ENCODE data around the gene GALNT7.
"Not testable (repeated sequence)": the region's sequence is repeated elsewhere in the genome, so short reads cannot be mapped to it uniquely, and the experiment has no call there.

The GALNT7 gene

GRCh38 chr4:173167758-173168395, 734 bp upstream of the GALNT7 start:
- DNase-seq: peak; percentile 68

DNA sequence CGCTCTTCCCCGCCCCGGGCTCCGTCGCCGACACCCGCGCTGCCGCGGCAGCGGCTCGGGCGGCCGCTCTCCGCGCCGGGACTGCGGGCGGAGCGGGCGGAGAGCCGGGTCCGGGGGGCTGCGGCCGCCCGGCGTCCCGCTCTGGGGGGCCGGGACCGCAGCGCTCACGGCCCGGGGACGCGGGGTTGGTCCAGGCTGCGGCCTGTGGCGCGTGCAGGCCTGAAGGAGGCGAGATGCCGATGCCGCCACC, 492 bp downstream of the GALNT7 start:
- no peak for DNase-seq

DNA sequence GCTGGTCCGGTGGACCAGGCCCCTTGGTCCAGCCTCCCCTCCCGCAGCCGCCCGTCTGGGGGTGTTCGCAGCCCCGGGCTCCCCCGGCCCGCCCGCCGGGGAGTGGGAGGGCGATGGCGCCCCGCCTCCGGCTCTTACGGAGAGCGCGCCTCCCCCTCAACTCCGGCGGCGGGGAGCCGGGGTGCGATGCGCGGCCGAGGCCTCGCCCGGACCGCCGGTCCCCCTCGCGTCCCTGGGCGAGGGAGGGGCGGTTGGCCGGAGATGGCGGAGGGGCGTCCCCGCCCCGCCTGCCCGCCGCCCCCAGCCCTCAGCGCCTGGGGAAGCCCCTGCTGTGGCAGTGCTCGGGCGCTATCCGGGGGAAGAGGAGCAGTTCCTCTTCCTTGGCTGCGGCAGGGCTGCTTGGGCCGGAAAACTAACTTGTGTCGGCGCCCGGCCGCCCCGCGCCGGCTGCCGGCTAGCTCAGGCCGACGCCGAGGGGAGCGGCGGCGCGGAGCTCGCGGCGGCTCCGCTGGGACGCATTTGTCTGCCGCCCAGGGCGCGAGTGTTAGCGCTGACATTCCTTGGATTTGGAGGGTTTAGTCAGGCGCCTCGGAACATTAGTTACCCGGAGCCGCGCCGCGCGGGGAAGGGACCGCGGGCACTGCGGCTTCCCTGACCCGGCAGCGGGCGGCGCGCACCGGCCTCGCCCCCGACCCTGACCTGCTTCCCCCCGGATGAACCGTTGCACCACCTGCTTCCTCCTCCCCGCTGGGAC, 994 bp downstream of the GALNT7 start:
- peak; percentile 79 for DNase-seq

DNA sequence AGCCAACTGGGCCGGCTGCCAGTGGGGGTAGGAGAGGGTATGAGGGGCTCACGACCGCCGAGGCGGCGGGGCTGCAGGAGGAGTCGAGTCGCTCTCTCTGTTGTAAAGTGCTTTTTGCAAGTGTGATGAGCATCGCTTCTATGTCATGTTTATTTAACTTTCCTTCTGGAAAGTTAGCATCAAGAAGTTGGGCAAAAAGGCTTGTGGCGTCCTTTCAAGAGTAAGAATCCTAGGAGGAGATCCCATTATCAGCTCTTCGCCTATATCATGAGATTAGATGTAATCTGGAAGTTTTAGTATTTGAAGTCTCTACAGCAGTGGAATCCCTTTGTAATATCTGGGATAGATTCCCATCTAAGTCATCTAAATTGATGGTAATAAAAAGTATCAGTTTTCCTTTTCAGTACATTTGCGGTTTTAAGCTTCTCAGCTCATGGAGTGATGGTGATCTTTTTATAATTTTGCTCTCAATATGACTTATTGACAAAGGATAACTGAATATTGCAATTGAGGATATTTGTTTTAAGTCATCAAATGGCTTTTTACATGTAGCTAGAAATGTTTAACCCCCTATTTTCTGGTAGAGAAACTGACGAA, 1.7 kb downstream of the GALNT7 start:
- no peak for DNase-seq

DNA sequence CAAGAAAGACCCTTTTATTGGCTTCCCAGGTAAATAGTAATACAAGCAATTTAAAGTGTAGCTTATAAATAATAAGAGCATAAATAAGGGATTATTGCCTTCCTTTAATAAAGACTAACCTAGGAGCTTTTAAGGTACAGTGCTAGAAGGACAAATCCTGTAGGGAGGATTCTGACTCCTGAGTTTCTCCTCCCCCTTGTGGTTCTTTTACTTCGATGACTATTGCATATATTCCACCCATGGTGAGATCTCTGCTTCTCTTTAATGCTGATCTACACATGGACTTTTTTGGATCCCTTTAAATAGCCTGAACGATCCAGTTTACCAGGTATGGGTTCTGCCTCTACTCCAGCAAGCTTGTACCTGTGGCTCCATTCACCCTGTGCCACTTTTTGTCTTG, 2.5 kb downstream of the GALNT7 start:
- DNase-seq: peak; percentile 81

DNA sequence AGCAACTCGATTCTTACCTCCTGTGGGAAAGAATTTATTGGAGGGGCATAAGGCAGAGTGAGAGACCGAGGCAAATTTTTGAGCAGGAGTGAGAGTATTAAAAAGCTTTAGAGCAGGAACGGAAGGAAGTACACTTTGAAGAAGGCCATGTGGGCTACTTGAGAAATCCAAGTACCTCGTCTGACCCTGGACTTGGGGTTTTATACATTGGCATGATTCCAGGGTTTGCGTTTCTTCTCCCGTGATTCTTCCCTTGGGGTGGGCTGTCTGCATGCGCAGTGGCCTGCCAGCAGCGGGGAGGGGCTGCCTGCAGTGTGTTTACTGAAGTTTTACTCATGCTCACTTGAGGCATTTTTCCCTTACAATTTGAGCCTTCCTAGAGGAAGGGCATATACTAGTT, 3.4 kb downstream of the GALNT7 start:
- DNase-seq: peak; percentile 53

DNA sequence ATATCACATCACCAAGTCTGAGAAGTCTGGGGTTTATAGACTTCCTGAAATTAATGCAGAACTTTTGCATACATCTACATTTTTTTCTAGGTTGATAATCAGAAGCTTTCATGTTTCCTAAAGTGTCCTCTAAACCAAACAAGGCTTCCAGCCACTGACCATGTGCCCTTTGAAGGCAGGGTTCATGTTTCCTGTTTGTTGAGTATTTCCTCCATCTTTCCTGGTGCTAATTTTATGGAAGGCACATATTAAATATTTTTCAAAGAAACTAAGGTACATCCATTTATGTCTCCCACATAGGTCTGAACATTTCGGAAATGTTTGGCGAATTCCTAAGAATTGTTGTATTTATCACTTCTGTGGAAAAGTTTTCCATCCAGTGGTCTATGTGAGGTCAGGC, 5.6 kb downstream of the GALNT7 start:
- DNase-seq: no peak

DNA sequence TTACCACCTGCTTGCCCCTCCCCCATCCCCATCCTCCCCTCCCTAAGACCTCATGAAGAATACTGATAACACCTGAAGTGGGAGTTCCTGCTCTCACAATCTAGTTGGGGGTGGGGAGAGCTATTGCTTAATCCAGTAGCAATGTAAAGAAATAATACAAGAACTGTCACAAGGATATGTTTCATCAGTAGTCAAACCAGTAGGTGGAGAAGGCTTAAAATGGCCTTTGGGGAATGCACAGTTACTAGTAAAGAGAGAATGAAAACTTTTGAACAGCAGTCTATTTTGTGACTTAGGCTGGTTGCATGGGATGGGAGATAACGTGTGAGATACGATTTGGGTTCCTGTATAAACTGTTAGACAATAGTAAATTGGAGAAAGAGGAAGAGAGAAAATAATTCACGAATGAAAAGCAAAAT, 6.0 kb downstream of the GALNT7 start:
- peak; percentile 73 for DNase-seq

GRCh38 chr4:173176010-173176409, 7.4 kb downstream of the GALNT7 start:
- no peak for DNase-seq

DNA sequence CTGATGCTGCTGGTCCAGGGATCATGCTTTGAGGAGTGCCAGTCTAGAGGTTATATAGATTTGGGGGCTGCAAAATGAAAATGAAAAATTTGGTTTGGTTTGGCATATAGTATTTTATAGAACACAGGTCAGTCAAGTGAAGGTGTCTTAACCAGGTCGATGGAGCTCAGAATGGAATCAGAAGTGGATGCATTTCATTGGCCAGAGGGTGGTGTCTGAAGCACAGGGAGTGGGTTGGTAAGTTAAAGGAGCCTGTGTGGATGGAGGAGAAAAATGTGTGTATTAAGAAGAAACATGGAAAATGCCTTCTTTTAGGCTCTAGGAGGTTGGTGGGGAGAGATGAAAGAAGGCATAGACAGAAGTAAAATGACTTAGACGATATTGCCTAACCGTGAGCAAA, 8.6 kb downstream of the GALNT7 start:
- DNase-seq: no peak

DNA sequence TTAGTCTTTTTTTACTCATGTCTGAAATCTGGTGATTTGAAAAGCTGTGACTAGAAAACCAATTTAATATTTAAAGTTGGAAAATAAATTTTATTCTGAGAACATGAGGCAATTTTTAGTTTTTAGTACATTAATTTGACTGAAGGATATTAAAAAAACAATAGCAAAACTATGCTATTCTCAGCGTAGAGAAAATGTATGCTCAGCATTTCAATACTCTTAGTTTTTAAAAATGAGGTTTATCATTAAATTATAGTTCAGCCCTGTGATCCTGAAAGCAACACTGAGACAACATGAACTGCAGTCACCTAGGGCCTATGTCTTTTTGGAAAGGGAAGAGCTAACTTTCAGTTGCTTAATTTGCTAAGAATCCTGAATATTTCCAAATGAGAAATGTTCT, 9.5 kb downstream of the GALNT7 start:
- DNase-seq: no peak

DNA sequence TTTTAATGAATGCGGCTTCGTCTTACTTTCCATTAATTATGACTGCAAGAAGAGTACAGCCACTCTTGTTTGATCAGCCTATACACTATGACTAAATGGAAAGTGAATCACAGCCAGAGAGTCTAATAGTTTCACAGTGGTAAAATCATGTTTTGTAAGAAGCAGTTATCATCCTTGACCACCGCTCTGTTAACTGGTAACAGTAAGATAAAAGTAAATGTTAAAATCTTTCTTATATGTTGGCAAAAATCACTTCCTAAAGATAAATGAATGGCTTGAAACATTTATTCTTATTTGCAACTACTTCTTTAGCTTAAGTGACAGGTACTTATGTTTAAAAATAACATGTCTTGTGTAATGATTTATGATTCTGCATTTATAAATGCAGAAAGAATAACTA, 13.2 kb downstream of the GALNT7 start:
- DNase-seq: no peak

DNA sequence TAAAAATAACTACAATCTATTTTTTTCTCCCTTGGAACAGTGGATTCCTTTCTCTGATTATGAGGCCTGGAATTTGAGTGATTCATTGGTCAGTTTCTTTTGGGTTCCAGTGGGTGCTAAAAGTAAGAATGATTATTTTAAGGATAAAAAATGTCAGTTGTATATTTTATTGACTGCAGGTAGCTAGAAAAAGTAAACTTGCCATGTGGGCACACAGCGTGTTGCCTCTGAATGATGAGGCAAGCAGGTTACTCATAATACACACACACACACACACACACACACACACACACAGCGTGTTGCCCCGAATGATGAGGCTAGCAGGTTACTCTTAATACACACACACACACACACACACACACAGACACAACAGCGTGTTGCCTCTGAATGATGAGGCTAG, 13.8 kb downstream of the GALNT7 start:
- DNase-seq: no peak

DNA sequence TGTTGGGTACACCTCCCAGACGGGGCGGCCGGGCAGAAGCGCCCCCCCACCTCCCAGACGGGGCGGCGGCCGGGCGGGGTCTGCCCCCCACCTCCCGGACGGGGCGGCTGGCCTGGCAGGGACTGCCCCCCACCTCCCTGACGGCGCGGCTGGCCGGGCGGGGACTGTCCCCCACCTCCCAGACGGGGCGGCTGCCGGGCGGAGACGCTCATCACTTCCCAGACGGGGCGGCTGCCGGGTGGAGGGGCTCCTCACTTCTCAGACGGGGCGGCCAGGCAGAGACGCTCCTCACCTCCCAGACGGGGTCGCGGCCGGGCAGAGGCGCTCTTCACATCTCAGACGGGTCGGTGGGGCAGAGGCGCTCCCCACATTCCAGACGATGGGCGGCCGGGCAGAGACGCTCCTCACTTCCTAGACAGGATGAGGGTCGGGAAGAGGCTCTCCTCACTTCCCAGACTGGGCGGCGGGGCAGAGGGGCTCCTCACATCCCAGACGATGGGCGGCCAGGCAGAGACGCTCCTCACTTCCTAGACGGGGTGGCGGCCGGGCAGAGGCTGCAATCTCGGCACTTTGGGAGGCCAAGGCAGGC, 15.1 kb downstream of the GALNT7 start:
- DNase-seq: not testable (repeated sequence)

DNA sequence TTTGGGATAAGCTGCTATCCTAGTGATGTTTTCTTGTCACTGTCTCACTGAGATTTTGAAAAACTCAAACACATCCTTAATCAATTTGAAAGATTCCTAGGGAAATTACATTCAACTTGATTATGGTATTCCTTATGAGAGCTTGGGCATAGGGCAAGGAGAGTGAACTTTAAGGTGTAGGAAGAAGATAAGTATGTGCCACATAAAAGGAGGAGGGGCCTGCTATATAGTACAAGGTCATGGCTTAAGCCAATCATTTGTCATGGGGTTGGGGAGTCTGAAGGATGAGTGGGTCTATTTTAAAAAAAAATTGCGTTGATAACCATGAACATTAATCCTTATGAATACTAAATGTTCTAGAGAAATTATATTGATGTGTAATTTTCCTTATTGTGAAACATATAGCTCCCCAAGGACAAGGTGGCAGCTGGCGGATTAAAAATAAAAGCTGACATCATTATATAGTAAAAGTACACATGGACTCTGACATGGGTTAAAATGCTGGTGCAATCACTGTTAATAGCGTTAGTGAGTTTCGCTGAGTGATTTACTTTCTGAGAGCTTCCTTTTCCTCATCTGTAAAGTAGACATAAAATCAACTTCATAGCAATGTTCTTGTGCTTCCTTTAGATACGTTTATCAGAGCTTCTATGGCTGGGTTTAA, 17.4 kb downstream of the GALNT7 start:
- no peak for DNase-seq

GRCh38 chr4:173187732-173188131, 19.1 kb downstream of the GALNT7 start:
- DNase-seq: no peak

- no peak for DNase-seq
These were observed 20.0 kb downstream of the GALNT7 start for GRCh38 chr4:173188648-173189047.

- no peak for DNase-seq
These were observed 20.6 kb downstream of the GALNT7 start for GRCh38 chr4:173189117-173189693.

GRCh38 chr4:173191623-173192041, 23.0 kb downstream of the GALNT7 start:
- DNase-seq: no peak

DNA sequence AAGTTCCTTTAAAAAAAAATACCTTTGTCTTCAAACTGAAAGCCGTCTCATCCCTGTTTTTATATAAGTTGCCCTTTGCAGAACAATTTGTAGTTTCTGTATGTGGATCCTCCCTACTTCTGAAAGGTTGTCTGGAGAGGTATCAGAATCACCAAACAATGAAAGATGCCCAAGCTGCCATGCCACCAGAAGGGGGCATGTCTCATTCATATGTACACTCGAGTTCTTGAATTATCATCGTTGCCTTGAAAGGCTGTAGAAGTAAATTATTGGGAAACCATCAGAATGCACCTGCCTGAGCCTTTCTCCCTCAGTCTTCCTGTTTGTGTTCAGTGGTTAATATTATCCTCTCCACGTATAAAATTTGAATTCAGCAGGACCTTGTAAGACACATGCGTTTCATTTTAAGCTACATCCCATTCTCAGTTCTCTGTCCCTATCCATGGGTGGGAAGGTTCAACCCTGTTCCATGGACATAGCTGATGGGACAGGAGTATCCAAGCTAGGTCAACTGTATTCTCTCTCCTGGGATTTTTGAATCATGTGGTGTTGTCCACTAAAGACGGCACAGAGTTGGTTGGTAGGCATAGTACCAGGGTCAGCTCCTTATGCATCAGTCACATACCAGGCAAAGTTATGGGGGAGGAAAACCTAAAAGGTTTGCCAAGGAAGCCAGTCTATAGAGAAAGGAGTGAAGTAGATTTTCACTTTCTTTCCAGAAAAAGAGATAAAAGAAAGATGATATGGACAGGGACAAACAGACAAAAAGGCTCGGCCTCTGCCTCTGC, 24.0 kb downstream of the GALNT7 start:
- DNase-seq: peak; percentile 63

DNA sequence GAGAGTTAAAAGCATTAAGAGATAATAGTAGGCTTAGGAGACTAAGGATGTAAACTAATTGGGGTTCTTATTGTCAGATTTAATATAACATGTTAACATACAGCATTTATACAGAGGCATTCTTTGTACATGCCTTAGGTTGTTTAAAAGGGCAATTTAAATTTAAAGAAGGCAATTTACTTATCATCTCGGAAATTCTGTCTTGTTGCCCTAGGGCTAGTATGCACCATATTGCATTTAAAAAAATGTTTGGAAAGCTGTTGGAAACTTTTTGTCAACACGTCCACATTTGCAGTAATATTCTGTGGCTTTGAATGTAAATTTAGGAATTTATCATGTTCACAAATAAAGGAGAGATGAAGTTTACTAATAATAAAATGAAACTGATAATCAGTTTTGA, 25.5 kb downstream of the GALNT7 start:
- no peak for DNase-seq

GRCh38 chr4:173195109-173195508, 26.5 kb downstream of the GALNT7 start:
- no peak for DNase-seq

All from hematopoietic multipotent progenitor cell treated with erythropoietin and hydrocortisone succinate and interleukin-3 and kit ligand, for 6 days (in vitro differentiated cells).